Breast epithelium (tissue), 3 donors: ENCODE results near the gene FGGY.
"Not testable (repeated sequence)": the region's sequence is repeated elsewhere in the genome, so short reads cannot be mapped to it uniquely, and the experiment has no call there.

Experiments used
- POLR2A ChIP-seq: fragments of 450-650 bp; IDR thresholded peaks from one replicate; pipeline ENCODE4 v1.6.1; 2016; ENCODE audit warnings: antibody characterized with exemption, mild to moderate bottlenecking, moderate library complexity
- POLR2AphosphoS5 ChIP-seq, 3 donors: sonication (generic); formaldehyde crosslinking; IDR thresholded peaks; one replicate each; pipeline ENCODE4 v1.6.1; 2017; ENCODE audit warnings: antibody characterized with exemption in 3 of 3
- TF ChIP-seq, protein P1 (sequence below), 3 donors: fragments of 450-650 bp; IDR thresholded peaks; one replicate each; pipeline ENCODE4 v1.5.1; 2016 to 2017; ENCODE audit warnings: antibody characterized with exemption in 3 of 3, mild to moderate bottlenecking in 3 of 3, moderate library complexity in 3 of 3

DNA sequence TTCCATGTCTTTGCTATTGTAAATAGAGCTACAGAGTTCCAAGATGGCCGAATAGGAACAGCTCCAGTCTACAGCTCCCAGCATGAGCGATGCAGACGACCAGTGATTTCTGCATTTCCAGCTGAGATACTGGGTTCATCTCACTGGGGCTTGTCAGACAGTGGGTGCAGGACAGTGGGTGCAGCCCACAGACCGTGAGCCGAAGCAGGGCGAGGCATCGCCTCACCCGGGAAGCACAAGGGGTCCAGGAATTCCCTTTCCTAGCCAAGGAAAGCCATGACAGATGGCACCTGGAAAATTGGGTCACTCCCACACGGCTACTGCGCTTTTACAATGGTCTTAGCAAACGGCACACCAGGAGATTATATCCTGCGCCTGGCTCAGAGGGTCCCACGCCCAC, 313.6 kb downstream of the FGGY start:
- TF ChIP-seq, protein P1, sequence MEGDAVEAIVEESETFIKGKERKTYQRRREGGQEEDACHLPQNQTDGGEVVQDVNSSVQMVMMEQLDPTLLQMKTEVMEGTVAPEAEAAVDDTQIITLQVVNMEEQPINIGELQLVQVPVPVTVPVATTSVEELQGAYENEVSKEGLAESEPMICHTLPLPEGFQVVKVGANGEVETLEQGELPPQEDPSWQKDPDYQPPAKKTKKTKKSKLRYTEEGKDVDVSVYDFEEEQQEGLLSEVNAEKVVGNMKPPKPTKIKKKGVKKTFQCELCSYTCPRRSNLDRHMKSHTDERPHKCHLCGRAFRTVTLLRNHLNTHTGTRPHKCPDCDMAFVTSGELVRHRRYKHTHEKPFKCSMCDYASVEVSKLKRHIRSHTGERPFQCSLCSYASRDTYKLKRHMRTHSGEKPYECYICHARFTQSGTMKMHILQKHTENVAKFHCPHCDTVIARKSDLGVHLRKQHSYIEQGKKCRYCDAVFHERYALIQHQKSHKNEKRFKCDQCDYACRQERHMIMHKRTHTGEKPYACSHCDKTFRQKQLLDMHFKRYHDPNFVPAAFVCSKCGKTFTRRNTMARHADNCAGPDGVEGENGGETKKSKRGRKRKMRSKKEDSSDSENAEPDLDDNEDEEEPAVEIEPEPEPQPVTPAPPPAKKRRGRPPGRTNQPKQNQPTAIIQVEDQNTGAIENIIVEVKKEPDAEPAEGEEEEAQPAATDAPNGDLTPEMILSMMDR (IDR thresholded peaks at IDR 0.05), result not testable (repeated sequence)
- not testable (repeated sequence) for TF ChIP-seq POLR2A; POLR2AphosphoS5 (IDR thresholded peaks at IDR 0.05)
